BE2C (cell line): ENCODE measurements around the gene TECTB.
"Not testable (repeated sequence)": the region's sequence is repeated elsewhere in the genome, so short reads cannot be mapped to it uniquely, and the experiment has no call there.

ENCODE experiments used
- DNase-seq: peaks from one replicate; pipeline ENCODE4 v3.0.0-alpha.2; 2020
- H3K27me3 ChIP-seq: fragments of 250-450 bp; sonication (Bioruptor Pico); 2 replicates; pipeline ENCODE4 v1.5.1; 2020; ENCODE audit warnings: mild to moderate bottlenecking
- H3K36me3 ChIP-seq: fragments of 250-450 bp; sonication (Bioruptor Pico); 2 replicates; pipeline ENCODE4 v1.5.1; 2020; ENCODE audit warnings: mild to moderate bottlenecking
- H3K4me1 ChIP-seq: fragments of 250-450 bp; sonication (Bioruptor Pico); 2 replicates; pipeline ENCODE4 v1.5.1; 2020
- H3K4me3 ChIP-seq: 2 replicates; pipeline ENCODE4 v1.5.1; 2011; ENCODE audit warnings: low read depth, low read length
- H3K9me3 ChIP-seq: fragments of 250-450 bp; sonication (Bioruptor Pico); 2 replicates; pipeline ENCODE4 v1.5.1; 2020
- CTCF ChIP-seq: IDR thresholded peaks from 2 replicates; pipeline ENCODE4 v1.5.1; 2012; ENCODE audit warnings: mild to moderate bottlenecking, low read depth, low read length

Gene TECTB

GRCh38 chr10:112249722-112250121 is 33.5 kb upstream of the TECTB start:
- Histone ChIP-seq H3K9me3 (peaks cover 7% of the 10 kb centered on the region), H3K36me3 (no peaks in the 10 kb centered on the region), H3K27me3 (no peaks in the 10 kb centered on the region), H3K4me1 (no peaks in the 10 kb centered on the region), H3K4me3 (no peak overlapping the region)
- no peak for DNase-seq
- no peak for TF ChIP-seq CTCF

GRCh38 chr10:112250555-112250954 is 32.6 kb upstream of the TECTB start:
- no peak for DNase-seq
- Histone ChIP-seq H3K4me3 (no peak overlapping the region), H3K9me3 (peaks cover 7% of the 10 kb centered on the region), H3K36me3 (no peaks in the 10 kb centered on the region), H3K4me1 (no peaks in the 10 kb centered on the region), H3K27me3 (no peaks in the 10 kb centered on the region)
- TF ChIP-seq CTCF, result no peak

GRCh38 chr10:112251238-112251637 is 32.0 kb upstream of the TECTB start:
- H3K9me3 ChIP-seq, H3K4me1 ChIP-seq, H3K36me3 ChIP-seq, DNase-seq, H3K4me3 ChIP-seq, H3K27me3 ChIP-seq: not testable (repeated sequence)

GRCh38 chr10:112258407-112258806 is 24.8 kb upstream of the TECTB start:
- no peaks in the 10 kb centered on the region for H3K9me3 ChIP-seq
- no peak for TF ChIP-seq CTCF
- H3K27me3 ChIP-seq, result no peaks in the 10 kb centered on the region
- H3K36me3 ChIP-seq, result no peaks in the 10 kb centered on the region
- no peaks in the 10 kb centered on the region for H3K4me1 ChIP-seq
- no peak overlapping the region for H3K4me3 ChIP-seq
- DNase-seq, result no peak

GRCh38 chr10:112259688-112260087 is 23.5 kb upstream of the TECTB start:
- H3K27me3 ChIP-seq, result no peaks in the 10 kb centered on the region
- DNase-seq, result no peak
- no peak for TF ChIP-seq CTCF
- H3K36me3 ChIP-seq, result no peaks in the 10 kb centered on the region
- no peaks in the 10 kb centered on the region for H3K9me3 ChIP-seq
- peaks cover 6% of the 10 kb centered on the region; the same call in 1 of the 2 replicates for H3K4me1 ChIP-seq
- no peak overlapping the region for H3K4me3 ChIP-seq

GRCh38 chr10:112260831-112261230 is 22.4 kb upstream of the TECTB start:
- H3K4me1 ChIP-seq, result peaks cover 11% of the 10 kb centered on the region
- no peak overlapping the region for H3K4me3 ChIP-seq
- no peaks in the 10 kb centered on the region for H3K9me3 ChIP-seq
- no peak for DNase-seq
- TF ChIP-seq CTCF, result no peak
- no peaks in the 10 kb centered on the region for H3K36me3 ChIP-seq
- H3K27me3 ChIP-seq, result no peaks in the 10 kb centered on the region

GRCh38 chr10:112261281-112261822 is 21.8 kb upstream of the TECTB start:
- no peak overlapping the region for H3K4me3 ChIP-seq
- DNase-seq, result no peak
- no peaks in the 10 kb centered on the region for H3K36me3 ChIP-seq
- no peaks in the 10 kb centered on the region for H3K27me3 ChIP-seq
- peaks cover 12% of the 10 kb centered on the region for H3K4me1 ChIP-seq
- no peak for TF ChIP-seq CTCF
- no peaks in the 10 kb centered on the region for H3K9me3 ChIP-seq
